ENCODE data around the gene TSPAN14.
A peak's percentile ranks its signal among the peaks of the same experiment; 100 is the strongest.
"Not testable (repeated sequence)": the region's sequence is repeated elsewhere in the genome, so short reads cannot be mapped to it uniquely, and the experiment has no call there.

The TSPAN14 gene

GRCh38 chr10:80530251-80530650 lies 76.1 kb downstream of the TSPAN14 start:
- no peaks in the 10 kb centered on the region for H3K9me3 ChIP-seq (ENCODE audit: insufficient read depth, low read depth, low read length)
- no peaks in the 10 kb centered on the region for H3K27me3 ChIP-seq (ENCODE audit: insufficient read depth, low read length)
- H3K4me3 ChIP-seq (ENCODE audit: low read length) = no peak overlapping the region
- H3K9ac ChIP-seq (ENCODE audit: low read depth, low read length) = no peak overlapping the region; the same call in 1 of the 2 replicates
- H3K27ac ChIP-seq (ENCODE audit: low read length) = no peak overlapping the region
- peaks cover 5% of the 10 kb centered on the region for H3K4me1 ChIP-seq (ENCODE audit: insufficient read depth, low read length)
- no peaks in the 10 kb centered on the region for H3K36me3 ChIP-seq (ENCODE audit: insufficient read depth, low read depth, low read length)

- no peak overlapping the region; the same call in 1 of the 2 replicates for H3K9ac ChIP-seq (ENCODE audit: low read depth, low read length)
- H3K27me3 ChIP-seq (ENCODE audit: insufficient read depth, low read length) = no peaks in the 10 kb centered on the region
- H3K4me3 ChIP-seq (ENCODE audit: low read length) = peak overlapping the region; percentile 33; the same call in 1 of the 2 replicates
- peaks cover 5% of the 10 kb centered on the region for H3K4me1 ChIP-seq (ENCODE audit: insufficient read depth, low read length)
- H3K36me3 ChIP-seq (ENCODE audit: insufficient read depth, low read depth, low read length) = no peaks in the 10 kb centered on the region
- peaks cover 4% of the 10 kb centered on the region; the same call in 1 of the 2 replicates for H3K9me3 ChIP-seq (ENCODE audit: insufficient read depth, low read depth, low read length)
- no peak overlapping the region for H3K27ac ChIP-seq (ENCODE audit: low read length)
These were observed 76.7 kb downstream of the TSPAN14 start for GRCh38 chr10:80530816-80531215.

- no peak overlapping the region for H3K4me3 ChIP-seq (ENCODE audit: low read length)
- H3K4me1 ChIP-seq (ENCODE audit: insufficient read depth, low read length) = peaks cover 5% of the 10 kb centered on the region
- peaks cover 5% of the 10 kb centered on the region; the same call in 1 of the 2 replicates for H3K27me3 ChIP-seq (ENCODE audit: insufficient read depth, low read length)
- H3K9ac ChIP-seq (ENCODE audit: low read depth, low read length) = no peak overlapping the region
- no peaks in the 10 kb centered on the region for H3K36me3 ChIP-seq (ENCODE audit: insufficient read depth, low read depth, low read length)
- H3K27ac ChIP-seq (ENCODE audit: low read length) = no peak overlapping the region
- H3K9me3 ChIP-seq (ENCODE audit: insufficient read depth, low read depth, low read length) = peaks cover 4% of the 10 kb centered on the region; the same call in 1 of the 2 replicates
These were observed 78.5 kb downstream of the TSPAN14 start for GRCh38 chr10:80532571-80532970.

GRCh38 chr10:80534059-80534458 lies 79.9 kb downstream of the TSPAN14 start:
- not testable (repeated sequence) for H3K4me1 ChIP-seq (ENCODE audit: insufficient read depth, low read length); H3K9ac ChIP-seq (ENCODE audit: low read depth, low read length); H3K27me3 ChIP-seq (ENCODE audit: insufficient read depth, low read length); H3K9me3 ChIP-seq (ENCODE audit: insufficient read depth, low read depth, low read length); H3K36me3 ChIP-seq (ENCODE audit: insufficient read depth, low read depth, low read length); H3K4me3 ChIP-seq (ENCODE audit: low read length); H3K27ac ChIP-seq (ENCODE audit: low read length)

DNA sequence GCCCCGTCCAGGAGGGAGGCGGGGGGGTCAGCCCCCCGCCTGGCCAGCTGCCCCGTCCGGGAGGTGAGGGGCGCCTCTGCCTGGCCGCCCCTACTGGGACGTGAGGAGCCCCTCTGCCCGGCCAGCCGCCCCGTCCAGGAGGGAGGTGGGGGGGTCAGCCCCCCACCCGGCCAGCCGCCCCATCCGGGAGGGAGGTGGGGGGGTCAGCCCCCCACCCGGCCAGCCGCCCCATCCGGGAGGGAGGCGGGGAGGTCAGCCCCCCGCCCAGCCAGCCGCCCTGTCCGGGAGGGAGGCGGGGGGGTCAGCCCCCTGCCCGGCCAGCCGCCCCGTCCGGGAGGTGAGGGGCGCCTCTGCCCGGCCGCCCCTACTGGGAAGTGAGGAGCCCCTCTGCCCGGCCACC lies 80.5 kb downstream of the TSPAN14 start:
- H3K4me3 ChIP-seq (ENCODE audit: low read length); H3K36me3 ChIP-seq (ENCODE audit: insufficient read depth, low read depth, low read length); H3K4me1 ChIP-seq (ENCODE audit: insufficient read depth, low read length); H3K9me3 ChIP-seq (ENCODE audit: insufficient read depth, low read depth, low read length); H3K27me3 ChIP-seq (ENCODE audit: insufficient read depth, low read length); H3K9ac ChIP-seq (ENCODE audit: low read depth, low read length); H3K27ac ChIP-seq (ENCODE audit: low read length): not testable (repeated sequence)

DNA sequence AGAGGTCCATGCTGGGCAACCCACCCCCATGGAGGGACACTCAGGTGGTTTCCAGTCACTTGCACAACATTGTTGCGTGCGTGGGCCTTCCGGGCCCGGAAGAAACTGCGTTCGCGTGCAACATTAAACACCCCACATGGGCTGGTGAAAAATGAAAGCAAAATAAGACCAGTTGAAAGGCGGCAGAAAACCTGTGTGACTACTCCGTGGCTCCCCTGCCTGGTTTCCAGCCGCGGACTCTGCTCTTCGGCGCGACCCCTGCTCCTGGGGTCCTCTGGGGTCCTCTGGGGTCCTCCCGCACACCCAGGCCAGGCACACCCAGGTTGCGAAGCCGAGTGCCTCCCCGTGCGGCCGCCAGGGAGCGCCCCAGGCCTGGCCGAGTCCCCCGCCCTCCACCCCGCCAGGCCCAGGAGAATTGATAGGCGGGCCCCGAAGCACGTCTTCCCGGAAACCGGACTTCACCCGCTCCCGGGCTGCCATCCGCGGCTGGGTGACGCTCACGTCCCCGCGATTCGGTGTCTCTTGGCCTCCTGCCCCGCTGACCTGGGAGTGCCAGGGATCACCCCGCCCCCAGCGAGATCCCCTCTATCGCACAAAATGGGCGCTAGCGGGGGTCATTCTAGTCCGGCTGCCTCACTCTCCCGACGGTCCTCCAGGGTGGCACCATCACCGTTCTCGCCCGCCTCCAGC lies 81.7 kb downstream of the TSPAN14 start:
- Histone ChIP-seq H3K9ac (ENCODE audit: low read depth, low read length) (no peak overlapping the region; the same call in 1 of the 2 replicates), H3K27ac (ENCODE audit: low read length) (no peak overlapping the region), H3K9me3 (ENCODE audit: insufficient read depth, low read depth, low read length) (peaks cover 4% of the 10 kb centered on the region; the same call in 1 of the 2 replicates), H3K4me3 (ENCODE audit: low read length) (peak overlapping the region; percentile 57; the same call in 1 of the 2 replicates), H3K4me1 (ENCODE audit: insufficient read depth, low read length) (peaks cover 4% of the 10 kb centered on the region), H3K36me3 (ENCODE audit: insufficient read depth, low read depth, low read length) (no peaks in the 10 kb centered on the region), H3K27me3 (ENCODE audit: insufficient read depth, low read length) (peaks cover 5% of the 10 kb centered on the region; the same call in 1 of the 2 replicates)

GRCh38 chr10:80536361-80536835 lies 82.3 kb downstream of the TSPAN14 start:
- H3K4me3 ChIP-seq (ENCODE audit: low read length) = peak overlapping the region; percentile 57; the same call in 1 of the 2 replicates
- H3K27me3 ChIP-seq (ENCODE audit: insufficient read depth, low read length) = peaks cover 5% of the 10 kb centered on the region; the same call in 1 of the 2 replicates
- H3K9me3 ChIP-seq (ENCODE audit: insufficient read depth, low read depth, low read length) = peaks cover 4% of the 10 kb centered on the region; the same call in 1 of the 2 replicates
- no peak overlapping the region for H3K27ac ChIP-seq (ENCODE audit: low read length)
- no peaks in the 10 kb centered on the region for H3K36me3 ChIP-seq (ENCODE audit: insufficient read depth, low read depth, low read length)
- H3K4me1 ChIP-seq (ENCODE audit: insufficient read depth, low read length) = no peaks in the 10 kb centered on the region
- no peak overlapping the region; the same call in 1 of the 2 replicates for H3K9ac ChIP-seq (ENCODE audit: low read depth, low read length)

GRCh38 chr10:80537086-80537735 lies 83.1 kb downstream of the TSPAN14 start:
- Histone ChIP-seq H3K4me3 (ENCODE audit: low read length) (no peak overlapping the region), H3K27ac (ENCODE audit: low read length) (no peak overlapping the region), H3K36me3 (ENCODE audit: insufficient read depth, low read depth, low read length) (no peaks in the 10 kb centered on the region), H3K9me3 (ENCODE audit: insufficient read depth, low read depth, low read length) (peaks cover 4% of the 10 kb centered on the region; the same call in 1 of the 2 replicates), H3K27me3 (ENCODE audit: insufficient read depth, low read length) (peaks cover 5% of the 10 kb centered on the region; the same call in 1 of the 2 replicates), H3K4me1 (ENCODE audit: insufficient read depth, low read length) (no peaks in the 10 kb centered on the region), H3K9ac (ENCODE audit: low read depth, low read length) (no peak overlapping the region)

- no peaks in the 10 kb centered on the region for H3K36me3 ChIP-seq (ENCODE audit: insufficient read depth, low read depth, low read length)
- H3K4me1 ChIP-seq (ENCODE audit: insufficient read depth, low read length) = no peaks in the 10 kb centered on the region
- H3K4me3 ChIP-seq (ENCODE audit: low read length) = no peak within 1 kb of the TSS
- peaks cover 4% of the 10 kb centered on the region; the same call in 1 of the 2 replicates for H3K9me3 ChIP-seq (ENCODE audit: insufficient read depth, low read depth, low read length)
- H3K9ac ChIP-seq (ENCODE audit: low read depth, low read length) = no peak within 1 kb of the TSS
- H3K27ac ChIP-seq (ENCODE audit: low read length) = no peak within 1 kb of the TSS
- H3K27me3 ChIP-seq (ENCODE audit: insufficient read depth, low read length) = peaks cover 5% of the 10 kb centered on the region; the same call in 1 of the 2 replicates
These were observed 83.8 kb downstream of the TSPAN14 start, which contains the start of gene SH2D4B for GRCh38 chr10:80537736-80538480. Gene SH2D4B, plus strand, starts transcription at chr10:80537902. Its CDS starts 430 bp downstream, at chr10:80538332.

- no peak overlapping the region for H3K4me3 ChIP-seq (ENCODE audit: low read length)
- no peak overlapping the region for H3K9ac ChIP-seq (ENCODE audit: low read depth, low read length)
- no peak overlapping the region for H3K27ac ChIP-seq (ENCODE audit: low read length)
- peaks cover 5% of the 10 kb centered on the region; the same call in 1 of the 2 replicates for H3K27me3 ChIP-seq (ENCODE audit: insufficient read depth, low read length)
- H3K9me3 ChIP-seq (ENCODE audit: insufficient read depth, low read depth, low read length) = peaks cover 4% of the 10 kb centered on the region; the same call in 1 of the 2 replicates
- no peaks in the 10 kb centered on the region for H3K4me1 ChIP-seq (ENCODE audit: insufficient read depth, low read length)
- H3K36me3 ChIP-seq (ENCODE audit: insufficient read depth, low read depth, low read length) = no peaks in the 10 kb centered on the region
These were observed 84.5 kb downstream of the TSPAN14 start for GRCh38 chr10:80538481-80539185.
